NCI-H2196 treated with DMSO at 0.1 percent for 48 hours (cell line): ENCODE data around the gene RNF149.
"Not testable (repeated sequence)": the region's sequence is repeated elsewhere in the genome, so short reads cannot be mapped to it uniquely, and the experiment has no call there.

Source experiments
- DNase-seq: peaks from one replicate; lab custom pipeline; 2025; ENCODE audit not compliant: unreplicated experiment; lab: John Stamatoyannopoulos, UW

The RNF149 gene

GRCh38 chr2:101258804-101259203, 49.7 kb downstream of the RNF149 start:
- no peak for DNase-seq

DNA sequence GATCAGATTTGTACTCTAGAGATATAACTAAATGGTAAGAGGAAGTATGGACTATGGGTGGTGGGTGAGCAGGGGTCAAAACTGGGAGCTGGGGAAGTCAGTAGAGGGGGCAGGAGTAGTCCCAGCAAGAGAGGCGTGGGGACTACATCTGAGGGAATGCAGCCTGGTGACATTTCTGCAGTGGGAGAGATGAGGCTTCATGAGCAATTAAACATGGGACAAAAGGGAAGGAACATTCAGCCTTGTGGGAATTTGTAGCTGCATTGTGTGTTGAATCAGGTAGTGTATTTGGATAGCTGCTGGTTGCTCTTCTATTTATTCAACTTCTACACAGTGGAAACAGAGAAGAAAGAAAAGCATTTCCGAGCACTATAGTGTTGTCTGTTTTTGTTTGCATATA, 52.2 kb downstream of the RNF149 start:
- no peak for DNase-seq

DNA sequence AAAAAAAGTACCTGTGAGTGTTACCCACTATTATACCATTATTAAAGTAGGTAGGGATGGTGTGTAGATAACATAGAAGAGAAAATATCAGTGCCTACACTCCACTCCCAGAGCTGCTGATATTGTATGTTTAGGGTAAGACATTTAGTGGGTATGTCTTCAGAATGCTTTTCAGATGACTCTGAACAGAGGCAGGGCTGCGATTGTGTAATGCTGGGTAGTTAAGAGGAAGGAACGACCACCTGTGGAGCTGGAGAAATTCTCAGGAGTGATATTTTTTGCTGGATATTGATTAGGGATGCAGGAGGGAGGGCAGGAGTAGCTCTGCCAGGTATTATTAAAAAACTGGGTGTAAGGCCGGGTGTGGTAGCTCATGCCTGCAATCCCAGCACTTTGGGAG, 53.0 kb downstream of the RNF149 start:
- no peak for DNase-seq

DNA sequence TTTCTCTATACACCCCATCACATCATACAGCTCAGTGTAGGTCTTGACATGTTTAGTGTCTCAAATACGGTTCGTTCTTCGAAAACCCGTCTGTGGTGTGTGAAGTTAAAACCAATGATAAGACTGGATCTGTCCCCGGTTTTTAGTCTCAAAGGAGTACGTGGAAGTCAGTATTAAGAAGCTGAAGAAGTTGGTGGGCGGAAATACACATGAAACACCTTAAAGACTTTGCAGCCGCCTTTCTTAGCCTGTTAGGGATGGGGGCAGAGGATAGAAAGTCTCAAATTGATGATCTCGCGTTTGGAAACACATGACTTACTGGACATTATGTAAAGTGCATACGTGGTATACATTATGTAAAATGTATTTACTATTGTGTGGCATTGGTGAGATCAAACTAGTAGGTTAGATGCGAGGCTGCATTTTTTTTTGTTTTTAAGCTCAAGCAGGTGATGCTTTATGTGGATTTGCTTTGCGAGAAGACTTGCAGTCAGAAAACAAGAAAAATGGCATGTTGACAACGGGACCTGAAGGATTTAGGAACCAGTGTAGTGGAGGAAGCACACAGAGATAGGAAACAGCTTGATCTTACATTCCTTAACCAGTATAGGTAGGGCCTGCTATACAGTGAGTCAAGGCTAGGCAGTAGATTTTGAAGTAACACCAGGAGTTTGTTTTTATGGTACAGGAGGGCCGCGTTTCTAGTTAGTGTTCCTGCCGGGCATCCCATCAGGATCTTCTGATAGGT, 54.6 kb downstream of the RNF149 start:
- DNase-seq, result no peak

- no peak for DNase-seq
Measured at GRCh38 chr2:101253013-101253702, 55.3 kb downstream of the RNF149 start.

DNA sequence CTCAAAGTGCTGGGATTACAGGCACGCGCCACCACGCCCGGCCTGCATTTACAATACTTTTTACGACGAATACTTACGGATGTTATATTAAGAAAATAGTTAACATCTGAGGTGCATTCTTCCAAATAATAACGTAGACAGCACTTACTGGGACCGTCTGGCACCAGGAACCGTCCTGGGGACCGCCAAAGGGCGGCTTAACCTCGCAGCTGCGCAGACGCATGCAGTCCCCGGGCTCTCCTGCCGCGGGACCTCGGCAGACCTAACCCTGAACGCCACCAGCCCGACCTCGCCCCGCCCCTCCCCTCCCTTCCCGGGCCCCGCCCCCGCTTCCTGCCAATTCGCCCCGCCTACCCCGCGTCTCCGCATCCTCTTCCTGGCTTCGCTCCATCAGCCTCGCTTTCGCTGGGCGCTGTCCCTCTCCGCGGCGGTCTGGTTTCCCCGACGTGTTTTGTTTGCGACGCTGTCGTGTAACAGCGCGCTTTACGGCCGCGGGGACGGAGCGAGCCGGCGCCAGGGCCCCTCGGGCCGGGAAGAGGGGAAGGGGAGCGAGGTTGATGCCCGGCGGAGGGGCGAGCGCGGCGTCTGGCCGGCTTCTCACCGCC, 56.0 kb downstream of the RNF149 start, which contains the start of gene CNOT11:
TSS of gene CNOT11 (plus strand) at position 479 of the 605 bp plus-strand sequence. CDS start at position 558, 79 bp downstream.
- peak; percentile 96 for DNase-seq

- DNase-seq, result peak; percentile 42
Measured at GRCh38 chr2:101251844-101252407, 56.6 kb downstream of the RNF149 start.

DNA sequence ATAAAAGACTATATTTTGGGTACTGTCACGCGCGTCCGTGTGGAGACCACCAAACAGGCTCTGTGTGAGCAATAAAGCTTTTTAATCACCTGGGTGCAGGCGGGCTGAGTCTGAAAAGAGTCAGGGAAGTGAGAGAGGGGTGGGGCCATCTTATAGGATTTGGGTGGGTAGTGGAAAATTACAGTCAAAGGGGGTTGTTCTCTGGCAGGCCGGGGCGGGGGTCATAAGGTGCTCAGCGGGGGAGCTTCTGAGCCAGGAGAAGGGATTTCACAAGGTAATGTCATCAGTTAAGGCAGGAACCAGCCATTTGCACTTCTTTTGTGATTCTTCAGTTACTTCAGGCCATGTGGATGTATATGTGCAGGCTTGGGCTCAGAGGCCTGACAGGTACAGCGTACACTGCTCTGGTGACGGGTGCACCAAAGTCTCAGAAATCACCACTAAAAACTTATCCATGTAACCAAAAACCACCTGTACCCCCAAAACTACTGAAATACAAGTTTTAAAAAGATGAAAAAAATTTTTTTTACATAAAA, 57.2 kb downstream of the RNF149 start:
- not testable (repeated sequence) for DNase-seq

DNA sequence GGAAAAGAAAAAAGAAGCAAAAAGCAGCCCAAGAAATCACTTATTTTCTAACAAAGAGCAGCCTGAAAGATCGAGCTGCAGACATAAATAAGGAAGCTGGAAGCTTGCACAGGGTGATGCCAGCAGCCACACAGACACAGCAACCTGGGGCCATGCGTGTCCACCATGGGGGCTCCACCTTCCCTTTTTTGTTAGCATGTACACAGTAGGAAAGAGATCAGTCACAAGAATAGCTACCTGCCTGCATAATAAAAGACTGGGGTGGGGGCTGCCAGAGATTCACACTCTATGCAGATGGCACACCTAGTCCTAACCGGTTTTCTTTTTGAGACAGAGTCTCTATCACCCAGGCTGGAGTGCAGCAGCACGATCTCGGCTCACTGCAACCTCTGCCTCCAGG, 58.7 kb downstream of the RNF149 start:
- no peak for DNase-seq

DNA sequence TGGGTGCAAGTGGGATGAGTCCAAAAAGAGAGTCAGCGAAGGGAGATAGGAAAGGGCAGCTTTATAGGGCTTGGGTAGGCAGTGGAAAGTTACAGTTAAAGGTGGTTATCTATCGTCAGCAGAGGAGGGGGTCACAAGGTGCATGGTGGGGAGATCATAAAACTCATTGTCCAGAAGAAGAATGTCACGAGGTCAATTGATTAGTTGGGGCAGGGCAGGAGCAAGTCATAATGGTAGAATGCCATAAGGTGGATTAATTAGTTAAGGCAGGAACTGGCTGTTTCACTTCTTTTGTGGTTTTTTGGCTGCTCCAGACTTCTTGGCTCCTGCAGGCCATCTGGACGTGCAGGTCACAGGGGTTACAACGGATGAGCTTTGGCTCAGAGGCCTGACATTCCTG, 59.7 kb downstream of the RNF149 start:
- DNase-seq, result not testable (repeated sequence)

DNA sequence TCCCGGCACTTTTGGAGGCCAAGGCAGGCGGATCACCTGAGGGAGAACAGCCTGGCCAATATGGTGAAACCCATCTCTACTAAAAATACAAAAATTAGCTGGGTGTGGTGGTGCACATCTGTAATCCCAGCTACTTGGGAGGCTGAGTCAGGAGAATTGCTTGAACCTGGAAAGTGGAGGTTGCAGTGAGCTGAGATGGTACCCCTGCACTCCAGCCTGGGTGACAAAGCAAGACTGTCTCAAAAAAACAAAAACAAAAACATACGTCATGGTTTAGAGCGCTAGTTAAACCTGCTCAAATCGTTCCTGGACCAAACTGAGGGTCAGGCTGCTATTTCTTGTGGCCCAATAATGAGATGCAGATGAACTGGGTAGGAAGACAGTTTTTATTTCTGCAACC, 63.0 kb downstream of the RNF149 start:
- not testable (repeated sequence) for DNase-seq

DNA sequence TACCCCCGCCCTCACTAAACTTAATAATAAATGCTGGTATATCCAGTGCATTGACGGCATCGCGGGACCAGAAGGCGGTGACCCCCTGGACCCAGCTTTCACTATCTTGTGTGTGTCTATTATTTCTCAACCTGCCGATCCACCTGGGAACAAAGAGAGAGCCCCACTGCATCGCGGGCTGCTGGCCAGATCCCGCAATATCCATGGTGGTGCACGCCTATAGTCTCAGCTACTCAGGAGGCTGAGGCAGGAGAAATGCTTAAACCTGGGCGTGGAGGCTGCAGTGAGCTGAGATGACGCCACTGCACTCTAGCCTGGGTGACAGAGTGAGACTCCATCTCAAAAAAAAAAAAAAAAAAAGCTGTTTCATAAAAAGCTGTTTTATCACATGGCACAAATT, 63.6 kb downstream of the RNF149 start:
- DNase-seq, result not testable (repeated sequence)

DNA sequence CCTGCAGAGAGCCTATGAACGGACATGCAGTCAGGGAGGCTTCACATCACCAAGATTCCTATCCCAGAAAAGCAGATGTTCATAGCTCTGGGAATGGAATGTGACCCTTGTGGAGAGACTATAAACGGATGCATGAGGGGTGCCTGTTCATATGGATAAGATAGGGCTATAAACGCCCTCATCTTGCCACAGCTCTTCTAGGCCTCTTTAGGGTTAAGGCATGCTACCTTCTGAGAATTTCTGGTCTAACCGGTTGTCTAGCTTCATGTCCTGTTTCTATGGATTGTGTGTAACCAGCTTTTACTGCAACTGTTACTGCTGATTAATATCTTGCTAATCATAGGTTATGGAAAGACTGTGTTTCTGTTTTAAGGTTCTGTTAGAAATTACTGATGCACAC, 64.1 kb downstream of the RNF149 start:
- DNase-seq, result not testable (repeated sequence)

GRCh38 chr2:101241158-101241557, 67.3 kb downstream of the RNF149 start:
- no peak for DNase-seq

DNA sequence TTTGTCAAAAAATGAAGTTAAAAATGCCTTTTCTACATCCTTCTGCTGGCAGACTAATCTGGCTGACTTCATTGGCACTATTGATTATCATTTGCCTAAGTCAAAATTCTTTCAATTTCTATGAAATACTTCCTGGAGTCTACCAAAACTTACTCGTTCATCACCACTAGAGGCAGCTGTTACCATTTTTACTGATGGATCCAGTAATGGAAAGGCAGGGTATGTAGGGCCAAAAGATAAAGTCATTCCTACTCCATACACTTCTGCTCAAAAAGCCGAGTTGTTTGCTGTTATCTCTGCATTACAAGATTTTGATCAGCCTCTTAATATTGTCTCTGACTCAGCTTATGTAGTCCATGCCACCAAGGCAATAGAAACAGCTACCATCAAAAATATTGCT, 67.8 kb downstream of the RNF149 start:
- not testable (repeated sequence) for DNase-seq

- DNase-seq, result not testable (repeated sequence)
Measured at GRCh38 chr2:101239760-101240118, 68.8 kb downstream of the RNF149 start.

- no peak for DNase-seq
Measured at GRCh38 chr2:101238930-101239759, 69.4 kb downstream of the RNF149 start.

DNA sequence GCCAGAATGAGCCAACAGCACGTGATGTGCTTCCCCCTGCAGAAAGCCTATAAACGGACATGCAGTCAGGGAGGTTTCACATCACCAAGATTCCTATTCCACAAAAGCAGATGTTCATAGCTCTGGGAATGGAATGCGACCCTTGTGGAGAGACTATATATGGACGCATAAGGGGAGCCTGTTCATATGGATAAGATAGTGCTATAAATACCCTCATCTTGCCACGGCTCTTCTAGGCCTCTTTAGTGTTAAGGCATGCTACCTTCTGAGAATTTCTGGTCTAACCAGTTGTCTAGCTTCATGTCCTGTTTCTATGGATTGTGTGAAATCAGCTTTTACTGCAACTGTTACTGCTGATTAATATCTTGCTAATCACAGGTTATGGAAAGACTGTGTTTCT, 70.6 kb downstream of the RNF149 start:
- not testable (repeated sequence) for DNase-seq

GRCh38 chr2:101235956-101236355, 72.5 kb downstream of the RNF149 start:
- not testable (repeated sequence) for DNase-seq

DNA sequence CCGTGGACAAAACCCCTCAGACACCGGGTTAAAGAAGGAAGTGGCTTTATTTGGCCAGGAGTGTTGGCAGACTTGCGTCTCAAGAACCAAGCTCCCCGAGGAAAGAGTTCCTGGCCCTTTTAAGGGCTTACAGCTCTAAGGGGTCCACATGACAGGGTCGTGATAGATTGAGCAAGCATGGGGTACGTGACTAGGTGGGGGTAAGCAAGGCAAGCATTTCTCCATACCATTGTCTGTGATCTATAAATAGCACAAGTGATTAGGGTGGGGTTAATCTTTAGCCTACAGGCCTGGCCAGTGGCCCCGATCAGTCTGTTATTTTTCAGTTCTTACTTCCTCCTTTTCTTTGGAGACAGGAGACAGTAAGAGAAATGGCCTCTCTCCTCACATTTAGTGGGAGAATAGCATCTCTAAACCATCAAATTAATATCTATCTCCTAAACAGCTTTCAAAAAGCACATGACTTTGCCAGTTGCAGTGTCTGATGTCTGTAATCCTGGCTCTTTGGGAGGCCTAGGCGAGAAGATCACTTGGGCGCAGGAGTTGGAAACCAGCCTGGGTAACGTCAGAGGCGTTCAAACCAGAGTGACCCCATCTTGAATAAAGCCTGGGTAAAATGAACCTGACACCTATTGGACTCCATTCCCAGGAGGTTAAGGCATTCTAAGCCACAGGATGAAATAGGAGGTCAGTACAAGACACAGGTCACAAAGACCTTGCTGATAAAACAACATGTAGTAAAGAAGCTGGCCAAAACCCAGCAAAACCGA, 74.1 kb downstream of the RNF149 start:
- DNase-seq, result no peak
